Liver (tissue), 3 donors: Measurements from ENCODE around the gene FAXDC2.

Source experiments
- JUND ChIP-seq, 2 donors: IDR thresholded peaks; 2 replicates each; pipeline ENCODE4 v1.6.1; 2016; ENCODE audit warnings: antibody characterized with exemption in 2 of 2
- TF ChIP-seq, protein P1 (sequence below): fragments of 150-350 bp; IDR thresholded peaks from 2 replicates; pipeline ENCODE4 v1.5.1; 2017; ENCODE audit warnings: improper control_type of control experiment, low read depth, low read length; ENCODE audit not compliant: missing input control
- donor health status: healthy.
- donor health status: healthy.

DNA sequence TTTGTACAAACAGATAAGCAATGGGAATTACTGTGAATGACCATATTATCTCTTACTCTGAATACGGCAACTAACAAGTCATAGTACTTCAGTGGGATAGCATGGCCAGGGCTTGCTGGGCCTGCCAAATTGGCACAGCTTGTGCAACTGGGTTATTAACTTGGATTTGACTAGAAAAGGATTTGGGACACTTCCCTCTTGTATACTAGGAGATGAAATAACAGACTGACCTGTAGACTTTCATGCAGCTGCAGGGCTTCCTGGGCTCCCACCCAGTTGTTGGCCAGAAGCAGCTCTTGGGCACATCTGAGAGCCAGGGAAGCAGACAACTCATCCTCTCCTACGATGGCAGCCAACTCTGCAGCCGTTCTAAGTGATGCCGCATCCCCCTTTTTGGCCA is 47.8 kb upstream of the FAXDC2 start:
- TF ChIP-seq, protein P1, sequence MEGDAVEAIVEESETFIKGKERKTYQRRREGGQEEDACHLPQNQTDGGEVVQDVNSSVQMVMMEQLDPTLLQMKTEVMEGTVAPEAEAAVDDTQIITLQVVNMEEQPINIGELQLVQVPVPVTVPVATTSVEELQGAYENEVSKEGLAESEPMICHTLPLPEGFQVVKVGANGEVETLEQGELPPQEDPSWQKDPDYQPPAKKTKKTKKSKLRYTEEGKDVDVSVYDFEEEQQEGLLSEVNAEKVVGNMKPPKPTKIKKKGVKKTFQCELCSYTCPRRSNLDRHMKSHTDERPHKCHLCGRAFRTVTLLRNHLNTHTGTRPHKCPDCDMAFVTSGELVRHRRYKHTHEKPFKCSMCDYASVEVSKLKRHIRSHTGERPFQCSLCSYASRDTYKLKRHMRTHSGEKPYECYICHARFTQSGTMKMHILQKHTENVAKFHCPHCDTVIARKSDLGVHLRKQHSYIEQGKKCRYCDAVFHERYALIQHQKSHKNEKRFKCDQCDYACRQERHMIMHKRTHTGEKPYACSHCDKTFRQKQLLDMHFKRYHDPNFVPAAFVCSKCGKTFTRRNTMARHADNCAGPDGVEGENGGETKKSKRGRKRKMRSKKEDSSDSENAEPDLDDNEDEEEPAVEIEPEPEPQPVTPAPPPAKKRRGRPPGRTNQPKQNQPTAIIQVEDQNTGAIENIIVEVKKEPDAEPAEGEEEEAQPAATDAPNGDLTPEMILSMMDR = no peak
- TF ChIP-seq JUND (IDR thresholded peaks at IDR 0.05) = no peak
